Activated CD8-positive, alpha-beta memory T cell treated with anti-CD3 and anti-CD28 coated beads, Interleukin-2, amount 10 ng/mL, durations not matched to agents 7 days and 5 days (primary cell): ENCODE data around the gene KCMF1. TPM values are rescaled to one million over a fixed set of nuclear protein-coding genes. Genes with fewer than 3 reads are reported as not detected.

ENCODE experiments used
- ATAC-seq: fragments of 150-1000 bp; cut with Tn5 transposase; one replicate; pipeline ENCODE4 v1.10.0; 2021; ENCODE audit warnings: moderate library complexity
- CTCF ChIA-PET: fragments of 350-600 bp; sonication (Branson Sonifier 250); formaldehyde crosslinking; loops from one replicate; lab custom pipeline; 2021; ENCODE audit warnings: antibody characterized with exemption; lab: Charles Lee
- DNase-seq: peaks from one replicate; pipeline ENCODE4 v3.0.0-alpha.2; 2020
- H3K27ac Mint-ChIP-seq: one replicate; pipeline ENCODE4 v1.8.0; 2021; ENCODE audit warnings: mild to moderate bottlenecking, mixed read lengths
- H3K27me3 Mint-ChIP-seq: one replicate; pipeline ENCODE4 v1.8.0; 2021; ENCODE audit warnings: mixed read lengths
- H3K36me3 Mint-ChIP-seq: one replicate; pipeline ENCODE4 v1.8.0; 2021; ENCODE audit warnings: mild to moderate bottlenecking, mixed read lengths
- H3K4me1 Mint-ChIP-seq: one replicate; pipeline ENCODE4 v1.8.0; 2021; ENCODE audit warnings: mixed read lengths
- H3K4me3 Mint-ChIP-seq: one replicate; pipeline ENCODE4 v1.8.0; 2021; ENCODE audit warnings: mild to moderate bottlenecking, moderate library complexity, mixed read lengths
- H3K9me3 Mint-ChIP-seq: one replicate; pipeline ENCODE4 v1.8.0; 2022; ENCODE audit warnings: low read depth, mixed read lengths
- total RNA-seq, 2 experiments: library from RNA; stranded (reverse); gene quantifications; one replicate each; pipeline ENCODE4 v1.2.3, GENCODE V29; 2021

Gene KCMF1
- total RNA-seq, 2 experiments from 2014 or later: 78.2 to 89.0 TPM

GRCh38 chr2:85002534-85002933, 31.6 kb downstream of the KCMF1 start:
- DNase-seq (no peak), ATAC-seq (no peak)
- H3K27ac Mint-ChIP-seq: no peak overlapping the region
- H3K27me3 Mint-ChIP-seq: no peaks in the 10 kb centered on the region
- peaks cover 37% of the 10 kb centered on the region for H3K36me3 Mint-ChIP-seq
- H3K9me3 Mint-ChIP-seq: peaks cover 2% of the 10 kb centered on the region
- H3K4me3 Mint-ChIP-seq: no peak overlapping the region
- peaks cover 32% of the 10 kb centered on the region for H3K4me1 Mint-ChIP-seq
- CTCF ChIA-PET: interaction anchor here (1.0 to 1.8 kb wide), 3 partner anchors 13 to 298 kb away, joined by 3 to 7 read pairs (median 4); no protein-coding TSS in a partner anchor

- peaks cover 52% of the 10 kb centered on the region for H3K4me1 Mint-ChIP-seq
- H3K36me3 Mint-ChIP-seq: peaks cover 36% of the 10 kb centered on the region
- H3K4me3 Mint-ChIP-seq: no peak overlapping the region
- no peak for DNase-seq
- H3K27me3 Mint-ChIP-seq: no peaks in the 10 kb centered on the region
- H3K27ac Mint-ChIP-seq: no peak overlapping the region
- no peak for ATAC-seq
- peaks cover 2% of the 10 kb centered on the region for H3K9me3 Mint-ChIP-seq
- CTCF ChIA-PET: interaction anchor here (1.4 kb wide), 1 partner anchor 82 kb away, joined by 4 read pairs; no protein-coding TSS in a partner anchor
These were observed 37.3 kb downstream of the KCMF1 start for GRCh38 chr2:85008252-85008651.

DNA sequence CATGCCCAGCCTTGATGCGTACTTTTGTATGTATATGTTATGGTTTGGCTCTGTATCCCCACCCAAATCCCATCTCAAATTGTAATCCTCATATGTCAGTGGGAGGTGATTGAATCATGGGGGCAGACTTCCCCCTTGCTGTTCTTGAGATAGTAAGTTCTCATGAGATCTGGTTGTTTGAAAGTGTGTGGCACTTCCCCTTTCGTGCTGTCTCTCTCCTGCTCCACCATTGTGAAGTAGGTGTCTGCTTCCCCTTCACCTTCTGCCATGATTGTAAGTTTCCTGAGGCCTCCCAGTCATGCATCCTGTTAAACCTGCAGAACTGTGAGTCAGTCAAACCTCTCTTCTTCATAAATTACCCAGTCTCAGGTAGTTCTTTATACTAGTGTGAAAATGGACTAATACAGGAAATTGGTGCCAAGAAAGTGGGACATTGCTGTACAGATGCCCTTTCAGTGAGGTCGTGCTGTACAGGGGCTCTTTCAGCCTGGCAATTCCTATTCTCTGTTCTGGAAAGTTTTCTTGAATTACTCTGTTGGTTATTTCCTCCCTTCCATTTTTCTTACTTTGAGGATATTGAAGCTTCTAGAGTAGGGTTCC, 38.2 kb downstream of the KCMF1 start:
- peaks cover 2% of the 10 kb centered on the region for H3K9me3 Mint-ChIP-seq
- H3K27me3 Mint-ChIP-seq: no peaks in the 10 kb centered on the region
- H3K36me3 Mint-ChIP-seq: peaks cover 31% of the 10 kb centered on the region
- H3K4me3 Mint-ChIP-seq: no peak overlapping the region
- peak overlapping the region; percentile 39 for H3K27ac Mint-ChIP-seq
- CTCF ChIA-PET: interaction anchor here (0.9 to 1.6 kb wide), 2 partner anchors 33 to 62 kb away, joined by 3 to 4 read pairs; no protein-coding TSS in a partner anchor
- DNase-seq (no peak), ATAC-seq (no peak)
- H3K4me1 Mint-ChIP-seq: peaks cover 49% of the 10 kb centered on the region

DNA sequence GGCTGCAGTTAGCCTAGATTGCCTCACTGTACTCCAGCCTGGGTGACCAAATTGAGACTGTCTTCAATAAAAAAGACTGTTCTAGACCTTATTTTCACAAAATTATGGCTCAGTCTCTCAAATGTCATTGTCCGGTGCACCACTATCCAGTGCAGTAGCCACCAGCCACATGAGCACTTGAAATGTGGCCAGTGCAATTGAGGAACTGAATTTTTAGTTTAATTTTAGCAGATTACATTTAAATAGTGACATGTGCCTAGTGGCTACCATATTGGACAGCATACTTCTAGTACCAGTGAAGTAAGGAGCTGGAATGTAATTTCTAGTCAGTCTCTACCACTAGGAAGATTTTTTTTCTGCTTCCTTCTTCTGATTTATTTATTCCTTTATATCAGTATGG, 39.4 kb downstream of the KCMF1 start:
- ATAC-seq (no peak), DNase-seq (no peak)
- Mint-ChIP-seq H3K27me3 (no peaks in the 10 kb centered on the region), H3K36me3 (peaks cover 28% of the 10 kb centered on the region), H3K4me1 (peaks cover 59% of the 10 kb centered on the region), H3K9me3 (peaks cover 2% of the 10 kb centered on the region), H3K27ac (no peak overlapping the region), H3K4me3 (no peak overlapping the region)
- CTCF ChIA-PET: interaction anchor here (0.9 to 2.0 kb wide), 6 partner anchors 10 to 281 kb away, joined by 3 to 8 read pairs (median 3); no protein-coding TSS in a partner anchor

- no peak for DNase-seq
- Mint-ChIP-seq H3K4me1 (peaks cover 57% of the 10 kb centered on the region), H3K9me3 (peaks cover 2% of the 10 kb centered on the region), H3K27ac (no peak overlapping the region), H3K36me3 (peaks cover 24% of the 10 kb centered on the region), H3K4me3 (no peak overlapping the region), H3K27me3 (no peaks in the 10 kb centered on the region)
- ATAC-seq: no peak
- CTCF ChIA-PET: interaction anchor here (1.0 to 2.0 kb wide), 3 partner anchors 11 to 85 kb away, joined by 3 to 8 read pairs (median 3); no protein-coding TSS in a partner anchor
These were observed 40.1 kb downstream of the KCMF1 start for GRCh38 chr2:85011098-85011497.

- peaks cover 2% of the 10 kb centered on the region for H3K9me3 Mint-ChIP-seq
- peaks cover 58% of the 10 kb centered on the region for H3K4me1 Mint-ChIP-seq
- CTCF ChIA-PET: interaction anchor here (2.0 kb wide), 1 partner anchor 86 kb away, joined by 8 read pairs; no protein-coding TSS in a partner anchor
- no peak overlapping the region for H3K4me3 Mint-ChIP-seq
- H3K27me3 Mint-ChIP-seq: no peaks in the 10 kb centered on the region
- peaks cover 21% of the 10 kb centered on the region for H3K36me3 Mint-ChIP-seq
- no peak overlapping the region for H3K27ac Mint-ChIP-seq
- ATAC-seq (no peak), DNase-seq (no peak)
These were observed 40.8 kb downstream of the KCMF1 start for GRCh38 chr2:85011747-85012146.

DNA sequence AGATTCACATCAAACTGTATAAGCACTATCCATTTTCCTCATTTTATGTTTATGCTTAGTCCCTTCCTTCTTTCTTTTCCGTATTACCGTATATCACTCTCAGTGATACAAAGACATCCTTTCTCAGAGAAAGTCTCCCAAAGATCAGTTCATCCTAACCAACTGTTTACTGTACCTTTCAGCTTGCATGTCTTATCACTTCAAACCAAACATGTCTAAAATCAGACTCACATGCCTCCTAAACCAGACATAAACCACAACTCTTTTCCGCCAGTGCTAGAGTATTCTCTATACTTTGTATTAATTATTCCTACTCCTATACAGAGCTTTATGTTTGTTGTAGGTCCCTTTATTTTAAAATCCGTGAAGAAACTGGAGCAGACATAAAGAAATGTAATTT, 41.5 kb downstream of the KCMF1 start:
- DNase-seq (no peak), ATAC-seq (no peak)
- CTCF ChIA-PET: interaction anchor here (0.8 to 0.9 kb wide), 2 partner anchors 19 to 86 kb away, joined by 3 read pairs; no protein-coding TSS in a partner anchor
- Mint-ChIP-seq H3K36me3 (peaks cover 15% of the 10 kb centered on the region), H3K27me3 (no peaks in the 10 kb centered on the region), H3K4me3 (no peak overlapping the region), H3K27ac (peak overlapping the region; percentile 44), H3K4me1 (peaks cover 58% of the 10 kb centered on the region), H3K9me3 (no peaks in the 10 kb centered on the region)

- DNase-seq: no peak
- Mint-ChIP-seq H3K27me3 (no peaks in the 10 kb centered on the region), H3K4me3 (no peak overlapping the region), H3K36me3 (peaks cover 12% of the 10 kb centered on the region), H3K9me3 (no peaks in the 10 kb centered on the region), H3K4me1 (peaks cover 61% of the 10 kb centered on the region), H3K27ac (no peak overlapping the region)
- no peak for ATAC-seq
- CTCF ChIA-PET: interaction anchor here (0.8 to 1.0 kb wide), 3 partner anchors 20 to 86 kb away, joined by 3 read pairs; no protein-coding TSS in a partner anchor
These were observed 41.9 kb downstream of the KCMF1 start for GRCh38 chr2:85012855-85013254.

GRCh38 chr2:85015653-85016360, 44.8 kb downstream of the KCMF1 start:
- Mint-ChIP-seq H3K9me3 (no peaks in the 10 kb centered on the region), H3K27ac (peak overlapping the region; percentile 9), H3K27me3 (no peaks in the 10 kb centered on the region), H3K4me3 (no peak overlapping the region), H3K4me1 (peaks cover 52% of the 10 kb centered on the region), H3K36me3 (peaks cover 6% of the 10 kb centered on the region)
- CTCF ChIA-PET: interaction anchor here (0.6 to 1.6 kb wide), 9 partner anchors 8 to 134 kb away, joined by 3 to 8 read pairs (median 4); no protein-coding TSS in a partner anchor
- ATAC-seq (no peak), DNase-seq (no peak)

DNA sequence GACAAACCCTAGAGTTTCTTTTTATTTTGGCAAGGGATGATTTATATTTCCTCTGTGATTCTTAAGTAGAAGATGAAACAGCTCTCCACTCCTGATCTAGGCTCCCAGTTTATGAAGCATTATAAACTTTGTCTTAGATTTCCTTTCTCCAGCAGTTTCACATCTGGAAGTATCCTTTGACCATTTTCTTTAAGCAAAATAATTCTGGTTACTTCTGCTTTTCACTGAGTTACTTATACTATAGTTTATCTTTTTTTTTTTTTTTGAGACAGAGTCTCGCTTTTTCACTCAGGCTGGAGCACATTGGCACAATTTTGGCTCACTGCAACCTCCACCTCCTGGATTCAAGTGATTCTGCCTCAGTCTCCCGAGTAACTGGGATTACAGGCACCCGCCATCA, 45.5 kb downstream of the KCMF1 start:
- DNase-seq (no peak), ATAC-seq (no peak)
- Mint-ChIP-seq H3K4me3 (no peak overlapping the region), H3K27me3 (no peaks in the 10 kb centered on the region), H3K36me3 (peaks cover 3% of the 10 kb centered on the region), H3K4me1 (peaks cover 46% of the 10 kb centered on the region), H3K9me3 (no peaks in the 10 kb centered on the region), H3K27ac (no peak overlapping the region)
- CTCF ChIA-PET: interaction anchor here (1.3 to 1.7 kb wide), 3 partner anchors 14 to 90 kb away, joined by 4 to 7 read pairs (median 5); no protein-coding TSS in a partner anchor

- peaks cover 39% of the 10 kb centered on the region for H3K4me1 Mint-ChIP-seq
- no peaks in the 10 kb centered on the region for H3K27me3 Mint-ChIP-seq
- H3K9me3 Mint-ChIP-seq: no peaks in the 10 kb centered on the region
- DNase-seq (no peak), ATAC-seq (no peak)
- peaks cover 6% of the 10 kb centered on the region for H3K36me3 Mint-ChIP-seq
- peak overlapping the region; percentile 19 for H3K27ac Mint-ChIP-seq
- no peak overlapping the region for H3K4me3 Mint-ChIP-seq
- CTCF ChIA-PET: interaction anchor here (0.8 to 1.7 kb wide), 19 partner anchors 9 to 281 kb away, joined by 3 to 10 read pairs (median 4); partner anchors contain the start of genes KCMF1 and TCF7L1
These were observed 46.6 kb downstream of the KCMF1 start for GRCh38 chr2:85017411-85018048.

DNA sequence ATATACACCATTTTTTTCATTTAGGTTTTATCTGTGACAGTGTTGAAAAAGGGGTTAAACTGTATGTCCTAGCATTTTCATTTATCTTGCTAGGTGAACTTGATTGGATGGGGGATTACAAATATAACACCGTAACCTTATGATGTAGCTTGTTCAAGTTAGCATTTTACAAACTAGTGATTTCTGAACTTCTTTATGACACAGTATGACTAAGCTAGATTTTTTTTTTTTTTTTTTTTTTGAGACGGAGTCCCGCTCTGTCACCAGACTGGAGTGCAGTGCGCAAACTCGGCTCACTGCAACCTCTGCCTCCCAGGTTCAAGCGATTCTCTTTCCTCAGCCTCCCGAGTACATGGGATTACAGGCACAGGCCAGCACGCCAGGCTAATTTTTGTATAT, 47.1 kb downstream of the KCMF1 start:
- DNase-seq: no peak
- Mint-ChIP-seq H3K4me3 (no peak overlapping the region), H3K27ac (peak overlapping the region; percentile 19), H3K4me1 (peaks cover 34% of the 10 kb centered on the region), H3K9me3 (no peaks in the 10 kb centered on the region), H3K27me3 (no peaks in the 10 kb centered on the region), H3K36me3 (peaks cover 8% of the 10 kb centered on the region)
- CTCF ChIA-PET: interaction anchor here (0.8 to 1.7 kb wide), 19 partner anchors 9 to 280 kb away, joined by 3 to 10 read pairs (median 4); partner anchors contain the start of genes KCMF1 and TCF7L1
- ATAC-seq: peak; percentile 12

DNA sequence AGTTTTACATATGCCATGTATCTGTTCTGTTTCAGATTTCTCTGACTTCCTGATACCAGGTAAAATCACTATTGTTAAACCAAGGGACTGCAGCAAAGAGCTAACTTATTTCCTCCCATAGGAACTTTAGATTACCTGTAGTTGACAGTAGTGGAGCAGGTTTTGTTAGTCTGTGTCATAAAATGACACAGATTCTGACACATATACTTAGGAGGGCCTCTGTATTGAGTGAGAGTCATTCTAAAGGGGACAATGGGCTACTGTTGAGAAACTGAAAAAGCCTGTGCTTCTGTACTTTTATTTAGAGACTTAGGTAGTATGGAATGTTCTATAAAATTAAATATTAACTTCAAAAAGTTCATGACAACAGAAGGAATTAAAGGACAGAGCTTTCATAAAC, 48.2 kb downstream of the KCMF1 start:
- Mint-ChIP-seq H3K27ac (no peak overlapping the region), H3K27me3 (no peaks in the 10 kb centered on the region), H3K4me3 (no peak overlapping the region), H3K36me3 (peaks cover 12% of the 10 kb centered on the region), H3K4me1 (peaks cover 32% of the 10 kb centered on the region), H3K9me3 (no peaks in the 10 kb centered on the region)
- ATAC-seq (no peak), DNase-seq (no peak)
- CTCF ChIA-PET: interaction anchor here (1.1 kb wide), 1 partner anchor 137 kb away, joined by 3 read pairs; no protein-coding TSS in a partner anchor
